SK-N-SH (cell line): ENCODE measurements around the gene HSD11B1L. TPM values are rescaled to one million over a fixed set of nuclear protein-coding genes. Genes with fewer than 3 reads are reported as not detected.

Experiments
- CTCF ChIA-PET: fragments of 300-600, 350-600 bp; formaldehyde crosslinking; extraction: SDS; loops from one replicate; lab custom pipeline; 2021; lab: Yijun Ruan, JAX
- POLR2A ChIA-PET: fragments of 350-600 bp; sonication (Branson Sonifier 250); formaldehyde crosslinking; extraction: SDS; loops from one replicate; lab custom pipeline; 2020; ENCODE audit warnings: antibody characterized with exemption, inconsistent platforms; lab: Yijun Ruan, JAX
- DNase-seq: peaks from one replicate; pipeline ENCODE4 v3.0.0; 2012
- H2AFZ ChIP-seq: fragments of 200-600 bp; sonication (generic); 2 replicates; pipeline ENCODE4 v1.8.1; 2016; ENCODE audit warnings: antibody characterized with exemption, mild to moderate bottlenecking, low read depth
- H3F3A ChIP-seq: fragments of 200-600 bp; sonication (generic); replicated peaks from 2 replicates; pipeline ENCODE3; 2016; ENCODE audit warnings: antibody characterized with exemption, mild to moderate bottlenecking; ENCODE audit not compliant: insufficient read depth
- H3K27ac ChIP-seq, 2 experiments: fragments of 200-500 bp in 1 of 2; fragments of 200-600 bp in 1 of 2; sonication (Bioruptor generic) in 1 of 2; sonication (generic), shearing (Covaris generic) in 1 of 2; 2 replicates each; pipeline versions ENCODE4 v1.5.1 to v1.6.1; 2014 to 2016; ENCODE audit warnings: low read depth in 2 of 2, inconsistent platforms in 1 of 2, low read length in 1 of 2, mild to moderate bottlenecking in 1 of 2, mixed read lengths in 1 of 2
- H3K27me3 ChIP-seq: fragments of 200-600 bp; sonication (generic), shearing (Covaris generic); 2 replicates; pipeline ENCODE4 v1.6.1; 2016; ENCODE audit warnings: mixed run types; ENCODE audit not compliant: insufficient read depth
- H3K36me3 ChIP-seq, 2 experiments: fragments of 200-500 bp in 1 of 2; fragments of 200-600 bp in 1 of 2; sonication (Bioruptor generic) in 1 of 2; sonication (generic) in 1 of 2; replicated peaks in 1 of 2; 2 replicates each; pipeline versions ENCODE3 to v1.5.1; 2014 to 2016; ENCODE audit warnings: low read length in 1 of 2, mild to moderate bottlenecking in 1 of 2; ENCODE audit not compliant: insufficient read depth in 2 of 2, control insufficient read depth in 1 of 2
- H3K4me1 ChIP-seq, 2 experiments: fragments of 200-500 bp in 1 of 2; fragments of 200-600 bp in 1 of 2; sonication (Bioruptor generic) in 1 of 2; sonication (generic), shearing (Covaris generic) in 1 of 2; 2 replicates each; pipeline versions ENCODE4 v1.5.1 to v1.6.1; 2014 to 2016; ENCODE audit warnings: low read depth in 1 of 2, low read length in 1 of 2, mixed run types in 1 of 2; ENCODE audit not compliant: insufficient read depth in 2 of 2, control insufficient read depth in 1 of 2
- H3K4me2 ChIP-seq: fragments of 200-600 bp; sonication (generic), shearing (Covaris generic); 2 replicates; pipeline ENCODE4 v1.6.1; 2017; ENCODE audit warnings: mixed run types
- H3K4me3 ChIP-seq, 2 experiments: fragments of 200-500 bp in 1 of 2; fragments of 200-600 bp in 1 of 2; sonication (Bioruptor generic) in 1 of 2; sonication (generic), shearing (Covaris generic) in 1 of 2; 2 replicates each; pipeline versions ENCODE4 v1.5.1 to v1.8.1; 2014 to 2016; ENCODE audit warnings: low read depth in 2 of 2, inconsistent platforms in 1 of 2, low read length in 1 of 2, mild to moderate bottlenecking in 1 of 2, mixed read lengths in 1 of 2, moderate library complexity in 1 of 2
- H3K79me2 ChIP-seq: fragments of 200-600 bp; sonication (generic); 2 replicates; pipeline ENCODE4 v1.8.1; 2017; ENCODE audit warnings: mild to moderate bottlenecking; ENCODE audit not compliant: insufficient read depth
- H3K9ac ChIP-seq: fragments of 200-600 bp; sonication (generic); 2 replicates; pipeline ENCODE4 v1.6.1; 2017; ENCODE audit warnings: mixed run types
- H3K9me2 ChIP-seq: fragments of 200-600 bp; sonication (generic); 2 replicates; pipeline ENCODE4 v1.6.1; 2017; ENCODE audit warnings: mixed run types
- H3K9me3 ChIP-seq: fragments of 200-600 bp; sonication (generic); 2 replicates; pipeline ENCODE4 v1.6.1; 2017; ENCODE audit warnings: mixed run types, mild to moderate bottlenecking, moderate library complexity
- H4K20me1 ChIP-seq: fragments of 200-600 bp; sonication (generic); 2 replicates; pipeline ENCODE4 v1.6.1; 2017; ENCODE audit warnings: mild to moderate bottlenecking, mixed run types; ENCODE audit not compliant: insufficient read depth
- CHD2 ChIP-seq: fragments of 150-350 bp; IDR thresholded peaks from 2 replicates; pipeline ENCODE4 v1.6.1; 2018; ENCODE audit warnings: low read length; ENCODE audit not compliant: partially characterized antibody
- CTCF ChIP-seq: fragments of 200-600 bp; sonication (generic); IDR thresholded peaks from 2 replicates; pipeline ENCODE4 v1.6.1; 2017; ENCODE audit warnings: antibody characterized with exemption, mild to moderate bottlenecking, moderate library complexity
- FOXJ3 ChIP-seq: sonication (generic); formaldehyde crosslinking; IDR thresholded peaks from 2 replicates; pipeline ENCODE4 v1.5.1; 2020; ENCODE audit warnings: mild to moderate bottlenecking, missing genetic modification reagents
- FOXM1 ChIP-seq: IDR thresholded peaks from 2 replicates; pipeline ENCODE4 v1.4.0; 2012; ENCODE audit warnings: low read depth, mild to moderate bottlenecking
- GABPA ChIP-seq: IDR thresholded peaks from 2 replicates; pipeline ENCODE4 v1.4.0; 2012; ENCODE audit warnings: low read depth, mild to moderate bottlenecking
- IRF3 ChIP-seq: fragments of 150-350 bp; IDR thresholded peaks from 2 replicates; pipeline ENCODE4 v1.6.1; 2016; ENCODE audit warnings: mild to moderate bottlenecking, low read depth, low read length
- MEF2A ChIP-seq: IDR thresholded peaks from 2 replicates; pipeline ENCODE4 v1.4.0; 2012; ENCODE audit warnings: low read depth, borderline replicate concordance
- NFIC ChIP-seq: IDR thresholded peaks from 2 replicates; pipeline ENCODE4 v1.4.0; 2012; ENCODE audit warnings: borderline replicate concordance
- RFX5 ChIP-seq: IDR thresholded peaks from 2 replicates; pipeline ENCODE4 v1.6.1; 2012; ENCODE audit warnings: mild to moderate bottlenecking, improper control_type of control experiment, low read length
- SIN3A ChIP-seq: IDR thresholded peaks from 2 replicates; pipeline ENCODE4 v1.6.1; 2012; ENCODE audit warnings: low read depth, mild to moderate bottlenecking, low read length, moderate library complexity, borderline replicate concordance
- TAF1 ChIP-seq: IDR thresholded peaks from 2 replicates; pipeline ENCODE4 v1.6.1; 2012; ENCODE audit warnings: low read depth, mild to moderate bottlenecking, low read length, moderate library complexity, borderline replicate concordance
- TEAD4 ChIP-seq: IDR thresholded peaks from 2 replicates; pipeline ENCODE4 v1.4.0; 2012; ENCODE audit warnings: mild to moderate bottlenecking, borderline replicate concordance; ENCODE audit not compliant: insufficient read depth
- USF1 ChIP-seq: IDR thresholded peaks from 2 replicates; pipeline ENCODE4 v1.4.0; 2012; ENCODE audit warnings: low read depth, borderline replicate concordance
- WGBS: methylation state at CpG from one replicate; pipeline ENCODE4 v1.1.6; 2017; ENCODE audit warnings: low lambda C conversion rate; 5-methylcytosine and 5-hydroxymethylcytosine counted together
- polyA plus RNA-seq, 3 experiments: library from polyadenylated mRNA; depleted of rRNA; stranded (reverse); fragments of >200 nt; gene quantifications; 2 replicates each; pipeline ENCODE4 v1.2.3, GENCODE V29; 2012

HSD11B1L gene
- polyA plus RNA-seq, 1 of the 3 experiments (the other 2 are of a cell fraction) = 53.3 TPM

- Histone ChIP-seq H3K9me2 (no peaks in the 10 kb centered on the region), H3K9me3 (no peaks in the 10 kb centered on the region), H4K20me1 (no peaks in the 10 kb centered on the region), H3K9ac (no peak overlapping the region), H3K4me2 (no peak overlapping the region), H3K27ac (no peak overlapping the region), H3K4me3 (no peak overlapping the region), H3F3A (no peaks in the 10 kb centered on the region), H3K27me3 (no peaks in the 10 kb centered on the region), H3K79me2 (no peaks in the 10 kb centered on the region), H3K36me3 (peaks cover 51 to 78% of the 10 kb centered on the region in 2 experiments), H3K4me1 (no peaks in the 10 kb centered on the region), H2AFZ (no peak overlapping the region)
- WGBS = no CpG with 5 or more reads among the region's 2 CpGs
- POLR2A ChIA-PET = no interaction called here
- no peak for TF ChIP-seq IRF3
- no peak for TF ChIP-seq FOXM1
- CTCF ChIA-PET = no interaction called here
- DNase-seq = no peak
These were observed 16.3 kb upstream of the HSD11B1L start for GRCh38 chr19:5664515-5664914.

GRCh38 chr19:5665781-5666513, 14.9 kb upstream of the HSD11B1L start:
- Histone ChIP-seq H3K4me2 (no peak overlapping the region), H3K9me2 (no peaks in the 10 kb centered on the region), H3K4me3 (no peak overlapping the region), H3K9ac (no peak overlapping the region), H3K4me1 (no peaks in the 10 kb centered on the region), H3K27me3 (no peaks in the 10 kb centered on the region), H3K36me3 (peaks cover 43 to 75% of the 10 kb centered on the region in 2 experiments), H3K9me3 (no peaks in the 10 kb centered on the region), H3F3A (no peaks in the 10 kb centered on the region), H3K27ac (no peak overlapping the region), H4K20me1 (no peaks in the 10 kb centered on the region), H3K79me2 (no peaks in the 10 kb centered on the region), H2AFZ (no peak overlapping the region)
- no peak for TF ChIP-seq TEAD4
- TF ChIP-seq CTCF = peak; percentile 22; the same call in 1 of the 2 replicates
- ChIA-PET CTCF (interaction anchor here (0.9 to 1.7 kb wide), 2 partner anchors 11 to 20 kb away, joined by 3 to 4 read pairs; no protein-coding TSS in a partner anchor), POLR2A (no interaction called here)
- no peak for DNase-seq
- 86% methylated on average over 10 of the region's 10 CpGs for WGBS

GRCh38 chr19:5666921-5667610, 13.8 kb upstream of the HSD11B1L start:
- H2AFZ ChIP-seq = no peak overlapping the region
- H3K9ac ChIP-seq = no peak overlapping the region
- no peaks in the 10 kb centered on the region for H3K79me2 ChIP-seq
- 96% methylated on average over 23 of the region's 26 CpGs for WGBS
- ChIA-PET CTCF (no interaction called here), POLR2A (no interaction called here)
- no peaks in the 10 kb centered on the region for H3K4me1 ChIP-seq
- peaks cover 43 to 69% of the 10 kb centered on the region in 2 experiments for H3K36me3 ChIP-seq
- no peak overlapping the region for H3K27ac ChIP-seq
- no peaks in the 10 kb centered on the region for H4K20me1 ChIP-seq
- H3K9me2 ChIP-seq = no peaks in the 10 kb centered on the region
- no peaks in the 10 kb centered on the region for H3K27me3 ChIP-seq
- no peak overlapping the region for H3K4me2 ChIP-seq
- H3F3A ChIP-seq = peaks cover 4% of the 10 kb centered on the region
- H3K9me3 ChIP-seq = no peaks in the 10 kb centered on the region
- DNase-seq = no peak
- no peak overlapping the region for H3K4me3 ChIP-seq
- TF ChIP-seq CHD2 = no peak
- TF ChIP-seq NFIC = no peak
- TF ChIP-seq FOXJ3 (CRISPR knock-in tag) = no peak
- no peak for TF ChIP-seq SIN3A
- no peak for TF ChIP-seq MEF2A
- no peak for TF ChIP-seq USF1
- TF ChIP-seq TAF1 = no peak
- TF ChIP-seq RFX5 = no peak
- TF ChIP-seq GABPA = no peak
